Vagina (tissue), 2 donors: ENCODE measurements around the gene USP47.

Experiments
- CTCF ChIP-seq, 3 experiments: fragments of 450-650 bp in 2 of 3; fragments of 200-600 bp in 1 of 3; sonication (generic) in 1 of 3; IDR thresholded peaks; one replicate each; pipeline ENCODE4 v1.5.1; 2017 to 2019; ENCODE audit warnings: antibody characterized with exemption in 3 of 3, mild to moderate bottlenecking in 2 of 3, moderate library complexity in 2 of 3
- POLR2A ChIP-seq, 2 donors: fragments of 450-650 bp; IDR thresholded peaks; one replicate each; pipeline ENCODE4 v1.6.1; 2017; ENCODE audit warnings: antibody characterized with exemption in 2 of 2, mild to moderate bottlenecking in 2 of 2, moderate library complexity in 2 of 2
- POLR2AphosphoS5 ChIP-seq, 2 donors: sonication (generic); formaldehyde crosslinking; IDR thresholded peaks; one replicate each; pipeline ENCODE4 v1.9.0; 2017; ENCODE audit warnings: antibody characterized with exemption in 2 of 2, mild to moderate bottlenecking in 2 of 2, low read depth in 1 of 2; ENCODE audit not compliant: insufficient read depth in 1 of 2

- TF ChIP-seq CTCF (IDR thresholded peaks at IDR 0.05) (no peak), POLR2A (IDR thresholded peaks at IDR 0.05) (no peak), POLR2AphosphoS5 (IDR thresholded peaks at IDR 0.05; ENCODE audit: insufficient read depth in 1 of 2, low read depth in 1 of 2) (no peak)
Measured at GRCh38 chr11:11827272-11827671, 14.5 kb upstream of the USP47 start.
